GM10248 (cell line): ENCODE measurements around the gene ASTL.

ENCODE experiments used
- CTCF ChIA-PET: fragments of 300-600 bp; sonication (Branson Sonifier 250); formaldehyde crosslinking; extraction: SDS; loops from one replicate; lab custom pipeline; 2021; ENCODE audit warnings: antibody characterized with exemption; lab: Yijun Ruan, JAX
- POLR2A ChIA-PET: fragments of 350-650 bp; sonication (Branson Sonifier 250); formaldehyde crosslinking; extraction: SDS; loops from one replicate; lab custom pipeline; 2020; ENCODE audit warnings: antibody characterized with exemption; lab: Yijun Ruan, JAX
- DNase-seq: peaks from one replicate; pipeline ENCODE4 v3.0.0; 2012; ENCODE audit errors: extremely low spot score
- TF ChIP-seq, protein P1 (sequence below): IDR thresholded peaks from 2 replicates; pipeline ENCODE4 v1.5.1; 2012; ENCODE audit warnings: mild to moderate bottlenecking, low read depth; ENCODE audit errors: extremely low read depth, missing control alignments, control extremely low read depth

The ASTL gene

GRCh38 chr2:96074156-96074555 lies 64.1 kb downstream of the ASTL start:
- no peak for DNase-seq
- TF ChIP-seq, protein P1, sequence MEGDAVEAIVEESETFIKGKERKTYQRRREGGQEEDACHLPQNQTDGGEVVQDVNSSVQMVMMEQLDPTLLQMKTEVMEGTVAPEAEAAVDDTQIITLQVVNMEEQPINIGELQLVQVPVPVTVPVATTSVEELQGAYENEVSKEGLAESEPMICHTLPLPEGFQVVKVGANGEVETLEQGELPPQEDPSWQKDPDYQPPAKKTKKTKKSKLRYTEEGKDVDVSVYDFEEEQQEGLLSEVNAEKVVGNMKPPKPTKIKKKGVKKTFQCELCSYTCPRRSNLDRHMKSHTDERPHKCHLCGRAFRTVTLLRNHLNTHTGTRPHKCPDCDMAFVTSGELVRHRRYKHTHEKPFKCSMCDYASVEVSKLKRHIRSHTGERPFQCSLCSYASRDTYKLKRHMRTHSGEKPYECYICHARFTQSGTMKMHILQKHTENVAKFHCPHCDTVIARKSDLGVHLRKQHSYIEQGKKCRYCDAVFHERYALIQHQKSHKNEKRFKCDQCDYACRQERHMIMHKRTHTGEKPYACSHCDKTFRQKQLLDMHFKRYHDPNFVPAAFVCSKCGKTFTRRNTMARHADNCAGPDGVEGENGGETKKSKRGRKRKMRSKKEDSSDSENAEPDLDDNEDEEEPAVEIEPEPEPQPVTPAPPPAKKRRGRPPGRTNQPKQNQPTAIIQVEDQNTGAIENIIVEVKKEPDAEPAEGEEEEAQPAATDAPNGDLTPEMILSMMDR = no peak
- CTCF ChIA-PET = interaction anchor here (1.1 to 1.4 kb wide), 3 partner anchors 9 to 81 kb away, joined by 3 to 4 read pairs (median 3); no protein-coding TSS in a partner anchor
- POLR2A ChIA-PET = no interaction called here

DNA sequence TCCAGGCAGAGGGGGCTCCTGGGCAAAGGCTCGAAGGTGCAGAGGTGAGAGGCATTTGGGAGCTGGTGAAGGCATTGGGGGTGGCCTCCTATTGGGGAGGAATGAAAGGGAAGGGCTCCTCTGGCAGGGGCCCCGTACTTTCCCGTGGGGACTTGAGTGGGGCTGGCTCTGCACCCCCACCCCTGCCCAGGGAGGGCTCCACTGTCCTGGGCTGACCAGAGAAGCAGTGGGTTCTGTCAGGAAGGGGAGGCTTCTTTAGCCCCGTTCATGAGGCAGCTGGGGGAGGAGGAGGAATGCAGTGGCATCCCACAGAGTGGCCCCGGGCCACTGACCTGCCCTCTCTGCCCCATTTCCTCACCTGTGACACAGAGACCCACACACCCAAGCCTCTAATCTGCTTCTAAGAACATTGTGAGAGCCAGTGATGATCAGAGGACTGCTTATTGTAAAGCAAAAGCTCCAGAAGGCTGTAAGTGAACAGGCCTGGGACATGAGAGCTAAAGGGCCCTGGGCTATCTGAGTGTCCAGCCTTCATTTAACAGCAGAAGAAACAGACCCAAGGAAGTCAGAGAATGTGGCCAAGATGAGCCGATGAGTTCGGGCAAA lies 65.0 kb downstream of the ASTL start:
- ChIA-PET POLR2A (no interaction called here), CTCF (interaction anchor here (1.4 kb wide), 1 partner anchor 10 kb away, joined by 3 read pairs; no protein-coding TSS in a partner anchor)
- TF ChIP-seq, protein P1 = no peak
- no peak for DNase-seq
